ENCODE results near the gene ALX4. TPM values are rescaled to one million over a fixed set of nuclear protein-coding genes. Genes with fewer than 3 reads are reported as not detected.

Gene ALX4
- total RNA-seq, 2 experiments from 2014 or later = not detected

DNA sequence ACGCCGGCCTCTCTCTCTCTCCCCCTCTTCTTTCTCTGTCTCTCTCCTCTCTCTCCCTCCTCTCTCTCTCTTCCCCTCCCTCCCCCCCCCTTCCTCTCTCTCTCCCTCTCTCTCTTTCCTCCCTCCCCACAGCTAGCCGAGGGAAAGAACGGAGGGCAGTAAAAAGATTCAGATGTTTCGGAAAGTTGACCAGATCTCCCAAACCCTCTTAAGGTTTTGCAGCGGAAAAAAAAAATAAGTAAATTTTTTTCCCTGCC lies 195 bp upstream of the ALX4 start:
- Mint-ChIP-seq H3K4me3 (no peak overlapping the region), H3K9me3 (no peaks in the 10 kb centered on the region), H3K4me1 (ENCODE audit: low read depth) (peaks cover 16% of the 10 kb centered on the region), H3K27me3 (peaks cover 89% of the 10 kb centered on the region), H3K27ac (no peak overlapping the region), H3K36me3 (ENCODE audit: low read depth) (no peaks in the 10 kb centered on the region)
- ChIA-PET POLR2A (no interaction called here), CTCF (no interaction called here)
- TF ChIP-seq, protein P1, sequence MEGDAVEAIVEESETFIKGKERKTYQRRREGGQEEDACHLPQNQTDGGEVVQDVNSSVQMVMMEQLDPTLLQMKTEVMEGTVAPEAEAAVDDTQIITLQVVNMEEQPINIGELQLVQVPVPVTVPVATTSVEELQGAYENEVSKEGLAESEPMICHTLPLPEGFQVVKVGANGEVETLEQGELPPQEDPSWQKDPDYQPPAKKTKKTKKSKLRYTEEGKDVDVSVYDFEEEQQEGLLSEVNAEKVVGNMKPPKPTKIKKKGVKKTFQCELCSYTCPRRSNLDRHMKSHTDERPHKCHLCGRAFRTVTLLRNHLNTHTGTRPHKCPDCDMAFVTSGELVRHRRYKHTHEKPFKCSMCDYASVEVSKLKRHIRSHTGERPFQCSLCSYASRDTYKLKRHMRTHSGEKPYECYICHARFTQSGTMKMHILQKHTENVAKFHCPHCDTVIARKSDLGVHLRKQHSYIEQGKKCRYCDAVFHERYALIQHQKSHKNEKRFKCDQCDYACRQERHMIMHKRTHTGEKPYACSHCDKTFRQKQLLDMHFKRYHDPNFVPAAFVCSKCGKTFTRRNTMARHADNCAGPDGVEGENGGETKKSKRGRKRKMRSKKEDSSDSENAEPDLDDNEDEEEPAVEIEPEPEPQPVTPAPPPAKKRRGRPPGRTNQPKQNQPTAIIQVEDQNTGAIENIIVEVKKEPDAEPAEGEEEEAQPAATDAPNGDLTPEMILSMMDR (IDR thresholded peaks at IDR 0.05) = no peak
- DNase-seq (no peak), ATAC-seq (no peak)
- intact Hi-C loops (cut with micrococcal nuclease) = no loop called here

DNA sequence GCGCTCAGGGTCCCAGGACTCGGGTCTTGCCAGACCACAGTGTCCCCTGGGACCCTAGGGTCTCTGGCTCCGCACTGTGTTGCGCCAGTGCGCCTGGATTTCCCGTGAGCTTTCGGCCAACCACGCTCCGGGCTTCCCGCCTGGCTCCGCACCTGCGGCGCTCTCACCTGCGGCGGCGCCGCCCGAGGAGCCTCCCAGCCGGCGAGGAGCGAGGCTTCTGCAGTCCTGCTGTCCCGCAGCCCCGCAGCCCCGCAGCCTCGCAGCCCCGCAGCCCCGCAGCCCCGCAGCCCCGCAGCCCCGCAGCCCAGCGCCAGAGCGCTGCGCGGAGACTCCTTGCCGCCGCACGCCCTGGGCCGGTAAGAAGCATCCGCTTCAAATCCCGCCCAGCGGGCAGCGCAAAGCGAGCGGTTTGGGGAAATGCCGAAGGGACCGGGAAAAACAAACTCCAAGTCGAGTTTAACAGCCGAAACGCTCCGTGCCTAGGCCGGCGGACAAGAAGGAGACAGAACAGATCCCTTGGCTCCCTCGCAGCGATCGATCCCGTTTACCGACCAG lies 939 bp downstream of the ALX4 start:
- no peak for ATAC-seq
- CTCF ChIA-PET = interaction anchor here (1.5 kb wide), 1 partner anchor 12 kb away, joined by 3 read pairs; no protein-coding TSS in a partner anchor
- H3K4me3 Mint-ChIP-seq = no peak overlapping the region

DNA sequence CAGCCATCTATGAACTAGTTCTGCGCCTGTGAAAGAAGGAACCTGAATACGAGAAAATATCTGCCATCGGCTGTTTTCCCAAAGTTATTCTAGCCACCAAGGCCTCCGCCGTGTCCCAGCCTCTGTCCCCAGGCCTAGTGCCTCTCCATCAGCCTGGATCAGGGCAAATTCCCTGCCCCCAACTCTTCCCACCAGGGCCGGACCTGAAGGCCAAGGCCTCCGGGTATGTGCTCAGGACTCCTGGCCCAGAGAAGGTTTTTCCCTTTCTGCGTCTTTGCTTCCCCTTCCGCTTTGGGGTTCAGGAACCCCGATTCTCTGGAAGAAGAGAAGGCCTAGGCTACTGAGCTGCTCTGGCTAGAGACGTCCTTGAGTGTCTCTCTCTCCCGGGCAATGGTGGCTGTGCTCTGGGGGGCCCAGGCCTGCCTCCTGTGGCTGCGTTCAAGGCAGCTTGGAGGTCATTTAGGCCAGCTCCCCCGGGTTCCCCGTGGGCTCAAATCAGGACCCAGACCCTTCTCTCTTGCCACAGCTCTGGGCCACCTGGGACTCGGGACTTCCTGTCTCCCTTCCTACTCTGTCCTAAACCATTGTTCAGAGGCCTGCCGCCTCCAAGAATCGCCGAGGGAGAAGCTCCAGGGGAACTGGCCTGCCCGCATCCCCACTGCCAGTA lies 1.6 kb downstream of the ALX4 start:
- H3K9me3 Mint-ChIP-seq = no peaks in the 10 kb centered on the region
- TF ChIP-seq, protein P1 (IDR thresholded peaks at IDR 0.05) = no peak
- POLR2A ChIA-PET = no interaction called here
- CTCF ChIA-PET = interaction anchor here (1.5 kb wide), 1 partner anchor 13 kb away, joined by 3 read pairs; no protein-coding TSS in a partner anchor
- no peak overlapping the region for H3K27ac Mint-ChIP-seq
- no peak overlapping the region for H3K4me3 Mint-ChIP-seq
- peaks cover 89% of the 10 kb centered on the region for H3K27me3 Mint-ChIP-seq
- no peak for ATAC-seq
- H3K36me3 Mint-ChIP-seq (ENCODE audit: low read depth) = no peaks in the 10 kb centered on the region
- DNase-seq = no peak
- intact Hi-C loops (cut with micrococcal nuclease) = no loop called here
- peaks cover 24% of the 10 kb centered on the region for H3K4me1 Mint-ChIP-seq (ENCODE audit: low read depth)

More for the DNA sequence above, 939 bp downstream of the ALX4 start:
- no peak overlapping the region for H3K27ac Mint-ChIP-seq
- POLR2A ChIA-PET = no interaction called here
- intact Hi-C loops (cut with micrococcal nuclease) = no loop called here
- TF ChIP-seq, protein P1 (IDR thresholded peaks at IDR 0.05) = no peak
- H3K27me3 Mint-ChIP-seq = peaks cover 89% of the 10 kb centered on the region
- no peak for DNase-seq
- no peaks in the 10 kb centered on the region for H3K36me3 Mint-ChIP-seq (ENCODE audit: low read depth)
- no peaks in the 10 kb centered on the region for H3K9me3 Mint-ChIP-seq
- peaks cover 24% of the 10 kb centered on the region for H3K4me1 Mint-ChIP-seq (ENCODE audit: low read depth)

DNA sequence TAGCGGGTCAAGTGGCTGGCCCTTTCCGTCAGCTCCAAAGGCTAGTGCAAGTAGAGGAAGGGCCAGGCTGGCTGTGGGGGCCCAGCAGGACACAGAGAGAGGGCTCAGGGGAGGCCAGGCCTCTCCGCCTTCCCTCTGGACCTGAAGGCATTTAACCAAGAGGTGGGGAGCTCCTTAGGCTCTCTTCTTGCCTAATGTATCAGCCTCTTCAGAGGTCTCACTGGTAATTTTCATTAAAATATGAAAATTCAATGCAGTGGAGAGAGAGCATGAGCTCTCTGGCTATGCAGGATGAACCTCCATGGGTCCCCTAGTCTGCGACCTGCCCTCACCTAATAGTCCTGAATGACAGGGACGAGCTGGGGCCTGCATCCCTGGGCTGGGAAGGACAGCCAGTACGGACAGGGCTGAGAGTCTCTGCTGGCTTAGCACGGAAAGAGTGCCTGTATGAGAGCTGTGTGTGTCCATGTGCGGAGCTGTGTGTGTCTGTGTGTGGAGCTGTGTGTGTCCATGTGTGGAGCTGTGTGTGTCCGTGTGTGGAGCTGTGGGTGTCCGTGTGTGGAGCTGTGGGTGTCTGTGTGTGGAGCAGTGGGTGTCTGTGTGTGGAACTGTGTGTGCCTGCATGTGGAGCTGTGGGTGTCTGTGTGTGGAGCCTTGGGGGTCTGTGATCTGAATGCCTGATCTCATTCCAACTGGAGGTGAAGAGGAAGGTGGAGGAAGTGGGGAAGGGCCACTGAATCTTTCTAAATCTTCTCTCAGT lies 2.4 kb downstream of the ALX4 start:
- ATAC-seq (no peak), DNase-seq (no peak)
- Mint-ChIP-seq H3K27ac (no peak overlapping the region), H3K27me3 (peaks cover 90% of the 10 kb centered on the region), H3K9me3 (no peaks in the 10 kb centered on the region), H3K36me3 (ENCODE audit: low read depth) (no peaks in the 10 kb centered on the region), H3K4me1 (ENCODE audit: low read depth) (peaks cover 24% of the 10 kb centered on the region), H3K4me3 (no peak overlapping the region)
- ChIA-PET POLR2A (no interaction called here), CTCF (interaction anchor here (0.9 to 1.5 kb wide), 2 partner anchors 14 to 21 kb away, joined by 3 to 5 read pairs; no protein-coding TSS in a partner anchor)
- intact Hi-C loops (cut with micrococcal nuclease) = no loop called here
- TF ChIP-seq, protein P1 (IDR thresholded peaks at IDR 0.05) = no peak

DNA sequence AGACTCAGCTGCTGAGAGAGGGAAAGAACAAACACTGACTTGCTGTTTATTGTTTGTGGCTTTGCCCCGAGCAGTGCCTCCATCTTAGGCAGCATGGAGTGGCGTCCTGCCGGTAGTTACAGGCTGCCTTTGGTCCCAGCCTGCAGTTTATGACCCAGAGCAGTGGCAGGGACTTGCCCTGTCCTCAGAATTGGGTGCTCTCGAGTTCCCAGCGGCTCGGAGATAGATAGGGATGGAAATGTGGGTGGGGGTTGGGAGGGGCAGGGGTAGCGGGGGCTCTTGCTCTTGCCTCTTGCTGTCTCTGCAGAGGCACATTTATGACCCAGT lies 3.1 kb downstream of the ALX4 start:
- CTCF ChIA-PET = interaction anchor here (0.7 to 0.9 kb wide), 2 partner anchors 21 to 231 kb away, joined by 3 to 5 read pairs; no protein-coding TSS in a partner anchor
- Mint-ChIP-seq H3K27ac (no peak overlapping the region), H3K4me3 (peak overlapping the region; percentile 28)

More for the DNA sequence above, 3.1 kb downstream of the ALX4 start:
- TF ChIP-seq, protein P1 (IDR thresholded peaks at IDR 0.05) = no peak
- Mint-ChIP-seq H3K36me3 (ENCODE audit: low read depth) (no peaks in the 10 kb centered on the region), H3K27me3 (peaks cover 89% of the 10 kb centered on the region), H3K4me1 (ENCODE audit: low read depth) (peaks cover 24% of the 10 kb centered on the region), H3K9me3 (no peaks in the 10 kb centered on the region)
- POLR2A ChIA-PET = no interaction called here
- no peak for DNase-seq
- intact Hi-C loops (cut with micrococcal nuclease) = no loop called here
- no peak for ATAC-seq
